Measurements from ENCODE around the gene GRID1.

- TF ChIP-seq, protein P1, sequence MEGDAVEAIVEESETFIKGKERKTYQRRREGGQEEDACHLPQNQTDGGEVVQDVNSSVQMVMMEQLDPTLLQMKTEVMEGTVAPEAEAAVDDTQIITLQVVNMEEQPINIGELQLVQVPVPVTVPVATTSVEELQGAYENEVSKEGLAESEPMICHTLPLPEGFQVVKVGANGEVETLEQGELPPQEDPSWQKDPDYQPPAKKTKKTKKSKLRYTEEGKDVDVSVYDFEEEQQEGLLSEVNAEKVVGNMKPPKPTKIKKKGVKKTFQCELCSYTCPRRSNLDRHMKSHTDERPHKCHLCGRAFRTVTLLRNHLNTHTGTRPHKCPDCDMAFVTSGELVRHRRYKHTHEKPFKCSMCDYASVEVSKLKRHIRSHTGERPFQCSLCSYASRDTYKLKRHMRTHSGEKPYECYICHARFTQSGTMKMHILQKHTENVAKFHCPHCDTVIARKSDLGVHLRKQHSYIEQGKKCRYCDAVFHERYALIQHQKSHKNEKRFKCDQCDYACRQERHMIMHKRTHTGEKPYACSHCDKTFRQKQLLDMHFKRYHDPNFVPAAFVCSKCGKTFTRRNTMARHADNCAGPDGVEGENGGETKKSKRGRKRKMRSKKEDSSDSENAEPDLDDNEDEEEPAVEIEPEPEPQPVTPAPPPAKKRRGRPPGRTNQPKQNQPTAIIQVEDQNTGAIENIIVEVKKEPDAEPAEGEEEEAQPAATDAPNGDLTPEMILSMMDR (IDR thresholded peaks at IDR 0.05) = no peak
- no peak for TF ChIP-seq POLR2A (IDR thresholded peaks at IDR 0.05)
These were observed 280.9 kb downstream of the GRID1 start for GRCh38 chr10:86085686-86086085.

Data from esophagus squamous epithelium (tissue), 4 donors.